Ishikawa (cell line): Measurements from ENCODE around the gene CD300LG.

Experiments used
- CEBPB ChIP-seq: IDR thresholded peaks from 2 replicates; pipeline ENCODE4 v1.6.1; 2012
- CREB1 ChIP-seq: IDR thresholded peaks from 2 replicates; pipeline ENCODE4 v1.6.1; 2012; ENCODE audit warnings: low read depth
- EGR1 ChIP-seq: IDR thresholded peaks from 2 replicates; pipeline ENCODE4 v1.6.1; 2012
- EP300 ChIP-seq: IDR thresholded peaks from 2 replicates; pipeline ENCODE4 v1.6.1; 2012; ENCODE audit warnings: borderline replicate concordance
- FOXM1 ChIP-seq: IDR thresholded peaks from 2 replicates; pipeline ENCODE4 v1.6.1; 2012; ENCODE audit warnings: low read depth, borderline replicate concordance
- MAX ChIP-seq: IDR thresholded peaks from 2 replicates; pipeline ENCODE4 v1.6.1; 2012
- NFIC ChIP-seq: IDR thresholded peaks from 2 replicates; pipeline ENCODE4 v1.6.1; 2012
- RAD21 ChIP-seq: IDR thresholded peaks from 2 replicates; pipeline ENCODE4 v1.6.1; 2012; ENCODE audit warnings: low read depth
- REST ChIP-seq: IDR thresholded peaks from 2 replicates; pipeline ENCODE4 v1.6.1; 2012; ENCODE audit warnings: low read depth, mild to moderate bottlenecking
- TAF1 ChIP-seq: IDR thresholded peaks from 2 replicates; pipeline ENCODE4 v1.6.1; 2012; ENCODE audit warnings: low read depth, mild to moderate bottlenecking
- TCF12 ChIP-seq: IDR thresholded peaks from 2 replicates; pipeline ENCODE4 v1.6.1; 2012; ENCODE audit warnings: low read depth
- TEAD4 ChIP-seq: IDR thresholded peaks from 2 replicates; pipeline ENCODE4 v1.6.1; 2012
- USF1 ChIP-seq: IDR thresholded peaks from 2 replicates; pipeline ENCODE4 v1.6.1; 2012
- YY1 ChIP-seq: IDR thresholded peaks from 2 replicates; pipeline ENCODE4 v1.6.1; 2012; ENCODE audit warnings: low read depth
- ZBTB7A ChIP-seq: IDR thresholded peaks from 2 replicates; pipeline ENCODE4 v1.6.1; 2012; ENCODE audit warnings: low read depth

CD300LG gene

GRCh38 chr17:43846963-43847371, at the start of gene CD300LG:
TSS of gene CD300LG (plus strand) at chr17:43847176. CDS start at chr17:43847217, 41 bp downstream.
- TF ChIP-seq FOXM1: no peak
- no peak for TF ChIP-seq ZBTB7A
- no peak for TF ChIP-seq REST
- TF ChIP-seq EGR1: no peak
- TF ChIP-seq CEBPB: no peak
- TF ChIP-seq NFIC: no peak

GRCh38 chr17:43799047-43799446, 47.9 kb upstream of the CD300LG start:
- TF ChIP-seq TAF1 (no peak), CEBPB (no peak), CREB1 (no peak), EP300 (no peak), FOXM1 (no peak), RAD21 (no peak)

GRCh38 chr17:43800736-43801135, 46.2 kb upstream of the CD300LG start:
- TF ChIP-seq USF1 (no peak), TAF1 (no peak), TEAD4 (no peak), TCF12 (no peak), EGR1 (no peak), ZBTB7A (no peak), YY1 (no peak)

- TF ChIP-seq ZBTB7A (no peak), TEAD4 (no peak), NFIC (no peak), YY1 (no peak), USF1 (no peak), RAD21 (no peak), EP300 (no peak), CEBPB (no peak), MAX (no peak), CREB1 (no peak), REST (no peak), EGR1 (no peak), TCF12 (no peak), FOXM1 (no peak), TAF1 (no peak)
Observed at GRCh38 chr17:43801844-43802243, 45.1 kb upstream of the CD300LG start.

- TF ChIP-seq RAD21: no peak
- no peak for TF ChIP-seq CREB1
- TF ChIP-seq TCF12: no peak
Observed at GRCh38 chr17:43803758-43804157, 43.2 kb upstream of the CD300LG start.

GRCh38 chr17:43805117-43805516, 41.9 kb upstream of the CD300LG start:
- TF ChIP-seq USF1: no peak
- TF ChIP-seq RAD21: no peak
- no peak for TF ChIP-seq REST
- TF ChIP-seq NFIC: no peak
- no peak for TF ChIP-seq TCF12
- TF ChIP-seq MAX: no peak
- no peak for TF ChIP-seq EP300
- no peak for TF ChIP-seq ZBTB7A
- no peak for TF ChIP-seq TAF1
- no peak for TF ChIP-seq EGR1
- no peak for TF ChIP-seq CREB1
